Neural progenitor cell (in vitro differentiated cells): ENCODE measurements around the gene PDGFRB. TPM values are rescaled to one million over a fixed set of nuclear protein-coding genes. Genes with fewer than 3 reads are reported as not detected.

Experiments
- DNase-seq: peaks from one replicate; pipeline ENCODE4 v3.0.0-alpha.2; 2016; ENCODE audit warnings: low spot score
- H2AFZ ChIP-seq: fragments of 200-600 bp; sonication (generic); replicated peaks from 2 replicates; pipeline ENCODE4 v1.6.1; 2016; ENCODE audit warnings: antibody characterized with exemption
- H3F3A ChIP-seq: fragments of 200-600 bp; sonication (generic); 2 replicates; pipeline ENCODE4 v1.6.1; 2016; ENCODE audit warnings: antibody characterized with exemption, low read depth
- H3K27ac ChIP-seq: fragments of 200-600 bp; sonication (generic); 2 replicates; pipeline ENCODE4 v1.5.1; 2016; ENCODE audit warnings: mild to moderate bottlenecking
- H3K27me3 ChIP-seq: fragments of 200-600 bp; sonication (generic); 2 replicates; pipeline ENCODE4 v1.6.1; 2016; ENCODE audit warnings: mild to moderate bottlenecking, moderate library complexity
- H3K36me3 ChIP-seq: fragments of 200-600 bp; sonication (generic); 2 replicates; pipeline ENCODE4 v1.5.1; 2016
- H3K4me1 ChIP-seq: fragments of 200-600 bp; sonication (generic); 2 replicates; pipeline ENCODE4 v1.6.1; 2016; ENCODE audit warnings: mixed run types
- H3K4me2 ChIP-seq: fragments of 200-600 bp; sonication (generic); 2 replicates; pipeline ENCODE4 v1.6.1; 2016
- H3K4me3 ChIP-seq: fragments of 200-600 bp; sonication (generic); 2 replicates; pipeline ENCODE4 v1.5.1; 2016
- H3K79me2 ChIP-seq: fragments of 200-600 bp; sonication (generic); 2 replicates; pipeline ENCODE4 v1.6.1; 2016; ENCODE audit warnings: low read depth
- H3K9ac ChIP-seq: fragments of 200-600 bp; sonication (generic); 2 replicates; pipeline ENCODE4 v1.6.1; 2016
- H3K9me3 ChIP-seq: fragments of 200-600 bp; sonication (generic); 2 replicates; pipeline ENCODE4 v1.5.1; 2016; ENCODE audit warnings: low read depth
- H4K20me1 ChIP-seq: fragments of 200-600 bp; sonication (generic); 2 replicates; pipeline ENCODE4 v1.6.1; 2016; ENCODE audit warnings: low read depth
- H3K27ac Mint-ChIP-seq: 3 replicates; pipeline ENCODE4 v1.8.0; 2021; ENCODE audit warnings: mixed read lengths
- H3K27me3 Mint-ChIP-seq: 2 replicates; pipeline ENCODE4 v1.8.0; 2022; ENCODE audit warnings: low read depth, mild to moderate bottlenecking, inconsistent platforms, moderate library complexity, mixed read lengths; ENCODE audit not compliant: insufficient read depth
- H3K36me3 Mint-ChIP-seq: 3 replicates; pipeline ENCODE4 v1.8.0; 2021; ENCODE audit warnings: mixed read lengths
- H3K4me1 Mint-ChIP-seq: 3 replicates; pipeline ENCODE4 v1.8.0; 2021; ENCODE audit warnings: mixed read lengths
- H3K4me3 Mint-ChIP-seq: 3 replicates; pipeline ENCODE4 v1.8.0; 2021; ENCODE audit warnings: mild to moderate bottlenecking, moderate library complexity, mixed read lengths
- H3K9me3 Mint-ChIP-seq: 3 replicates; pipeline ENCODE4 v1.8.0; 2020; ENCODE audit warnings: mixed read lengths
- EZH2 ChIP-seq: fragments of 200-600 bp; sonication (generic); IDR thresholded peaks from 2 replicates; pipeline ENCODE4 v1.6.1; 2017; ENCODE audit warnings: antibody characterized with exemption, mild to moderate bottlenecking, moderate library complexity
- EZH2phosphoT487 ChIP-seq: fragments of 200-600 bp; sonication (generic); IDR thresholded peaks from 2 replicates; pipeline ENCODE4 v1.6.1; 2017; ENCODE audit warnings: antibody characterized with exemption
- total RNA-seq: library from RNA; depleted of rRNA; stranded (reverse); fragments of >200 nt; gene quantifications from 2 replicates; pipeline ENCODE4 v1.2.3, GENCODE V29; 2015; ENCODE audit warnings: low replicate concordance
- TF ChIP-seq, protein P1 (sequence below): fragments of 200-600 bp; sonication (generic); IDR thresholded peaks from 2 replicates; pipeline ENCODE4 v1.5.1; 2017; ENCODE audit warnings: antibody characterized with exemption, mild to moderate bottlenecking

PDGFRB gene
- total RNA-seq, 1 donor from 2014 or later, result 8.9 TPM

DNA sequence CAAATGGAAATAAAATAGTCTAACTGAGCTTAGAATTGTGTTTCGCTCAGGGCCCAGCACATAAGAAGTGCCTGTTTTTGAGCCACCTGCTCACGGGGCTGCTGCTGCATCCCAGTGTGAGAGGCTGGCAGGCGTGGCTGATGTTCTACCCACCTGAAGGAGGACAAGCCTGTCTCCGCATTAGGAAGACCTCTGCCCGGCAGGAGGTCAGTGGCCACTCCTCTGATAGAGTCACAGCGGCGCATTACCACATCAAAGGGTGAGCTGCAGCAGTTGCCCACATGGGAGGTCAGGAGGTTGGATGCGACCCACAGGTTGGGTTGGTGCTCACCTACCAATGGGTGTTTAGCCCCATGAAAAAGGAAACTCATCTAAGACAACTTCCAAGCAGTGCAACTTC lies 30.5 kb upstream of the PDGFRB start:
- Mint-ChIP-seq H3K4me3 (no peak overlapping the region), H3K27me3 (peaks cover 33% of the 10 kb centered on the region), H3K4me1 (peaks cover 24% of the 10 kb centered on the region), H3K36me3 (no peaks in the 10 kb centered on the region), H3K9me3 (no peaks in the 10 kb centered on the region), H3K27ac (no peak overlapping the region)
- H2AFZ ChIP-seq, result no peak overlapping the region
- no peaks in the 10 kb centered on the region for H3K9me3 ChIP-seq
- H3K4me3 ChIP-seq, result no peak overlapping the region
- H3K27me3 ChIP-seq, result peaks cover 59% of the 10 kb centered on the region
- H3K4me2 ChIP-seq, result no peak overlapping the region
- TF ChIP-seq, protein P1, sequence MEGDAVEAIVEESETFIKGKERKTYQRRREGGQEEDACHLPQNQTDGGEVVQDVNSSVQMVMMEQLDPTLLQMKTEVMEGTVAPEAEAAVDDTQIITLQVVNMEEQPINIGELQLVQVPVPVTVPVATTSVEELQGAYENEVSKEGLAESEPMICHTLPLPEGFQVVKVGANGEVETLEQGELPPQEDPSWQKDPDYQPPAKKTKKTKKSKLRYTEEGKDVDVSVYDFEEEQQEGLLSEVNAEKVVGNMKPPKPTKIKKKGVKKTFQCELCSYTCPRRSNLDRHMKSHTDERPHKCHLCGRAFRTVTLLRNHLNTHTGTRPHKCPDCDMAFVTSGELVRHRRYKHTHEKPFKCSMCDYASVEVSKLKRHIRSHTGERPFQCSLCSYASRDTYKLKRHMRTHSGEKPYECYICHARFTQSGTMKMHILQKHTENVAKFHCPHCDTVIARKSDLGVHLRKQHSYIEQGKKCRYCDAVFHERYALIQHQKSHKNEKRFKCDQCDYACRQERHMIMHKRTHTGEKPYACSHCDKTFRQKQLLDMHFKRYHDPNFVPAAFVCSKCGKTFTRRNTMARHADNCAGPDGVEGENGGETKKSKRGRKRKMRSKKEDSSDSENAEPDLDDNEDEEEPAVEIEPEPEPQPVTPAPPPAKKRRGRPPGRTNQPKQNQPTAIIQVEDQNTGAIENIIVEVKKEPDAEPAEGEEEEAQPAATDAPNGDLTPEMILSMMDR, result no peak
- TF ChIP-seq EZH2phosphoT487, result no peak
- no peak for TF ChIP-seq EZH2
- H3K27ac ChIP-seq, result no peak overlapping the region
- no peak overlapping the region for H3K9ac ChIP-seq
- no peak for DNase-seq
- H4K20me1 ChIP-seq, result peaks cover 5% of the 10 kb centered on the region
- H3F3A ChIP-seq, result no peaks in the 10 kb centered on the region
- no peaks in the 10 kb centered on the region for H3K36me3 ChIP-seq
- H3K4me1 ChIP-seq, result peaks cover 21% of the 10 kb centered on the region
- no peaks in the 10 kb centered on the region for H3K79me2 ChIP-seq

- Mint-ChIP-seq H3K36me3 (no peaks in the 10 kb centered on the region), H3K27ac (no peak overlapping the region), H3K4me3 (no peak overlapping the region), H3K9me3 (peaks cover 2% of the 10 kb centered on the region), H3K4me1 (peaks cover 27% of the 10 kb centered on the region), H3K27me3 (peaks cover 31% of the 10 kb centered on the region)
- no peak overlapping the region for H3K4me3 ChIP-seq
- H3K9ac ChIP-seq, result no peak overlapping the region
- peaks cover 16% of the 10 kb centered on the region for H3K4me1 ChIP-seq
- H4K20me1 ChIP-seq, result peaks cover 2% of the 10 kb centered on the region
- peaks cover 50% of the 10 kb centered on the region for H3K27me3 ChIP-seq
- no peak overlapping the region for H3K4me2 ChIP-seq
- no peak overlapping the region for H2AFZ ChIP-seq
- no peaks in the 10 kb centered on the region for H3F3A ChIP-seq
- no peak overlapping the region for H3K27ac ChIP-seq
- no peak for DNase-seq
- no peaks in the 10 kb centered on the region for H3K79me2 ChIP-seq
- no peaks in the 10 kb centered on the region for H3K9me3 ChIP-seq
- TF ChIP-seq, protein P1, result no peak
- TF ChIP-seq EZH2, result no peak
- no peak for TF ChIP-seq EZH2phosphoT487
- no peaks in the 10 kb centered on the region for H3K36me3 ChIP-seq
These were observed 29.6 kb upstream of the PDGFRB start for GRCh38 chr5:150184990-150185912.

DNA sequence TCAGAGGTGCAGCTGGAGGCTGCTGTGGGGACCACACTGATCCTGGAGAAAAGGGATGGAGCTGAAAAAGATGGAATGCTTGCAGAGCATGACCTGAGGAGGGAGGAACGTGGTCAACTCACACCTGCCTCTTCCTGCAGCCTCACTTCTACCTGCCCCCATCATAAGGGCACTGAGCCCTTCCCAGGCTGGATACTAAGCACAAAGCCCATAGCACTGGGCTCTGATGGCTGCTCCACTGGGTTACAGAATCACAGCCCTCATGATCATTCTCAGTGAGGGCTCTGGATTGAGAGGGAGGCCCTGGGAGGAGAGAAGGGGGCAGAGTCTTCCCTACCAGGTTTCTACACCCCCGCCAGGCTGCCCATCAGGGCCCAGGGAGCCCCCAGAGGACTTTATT lies 28.4 kb upstream of the PDGFRB start:
- H3K79me2 ChIP-seq, result no peaks in the 10 kb centered on the region
- peaks cover 38% of the 10 kb centered on the region for H3K27me3 ChIP-seq
- H3K36me3 ChIP-seq, result no peaks in the 10 kb centered on the region
- no peak overlapping the region for H2AFZ ChIP-seq
- no peak overlapping the region for H3K27ac Mint-ChIP-seq
- DNase-seq, result no peak
- peaks cover 2% of the 10 kb centered on the region for H3K9me3 Mint-ChIP-seq
- H3K9me3 ChIP-seq, result no peaks in the 10 kb centered on the region
- H3K27ac ChIP-seq, result no peak overlapping the region
- H4K20me1 ChIP-seq, result no peaks in the 10 kb centered on the region
- H3K27me3 Mint-ChIP-seq, result peaks cover 23% of the 10 kb centered on the region
- no peak overlapping the region for H3K4me3 Mint-ChIP-seq
- H3K4me1 Mint-ChIP-seq, result peaks cover 28% of the 10 kb centered on the region
- H3K9ac ChIP-seq, result no peak overlapping the region
- H3K4me1 ChIP-seq, result peaks cover 11% of the 10 kb centered on the region
- H3K4me3 ChIP-seq, result no peak overlapping the region
- no peaks in the 10 kb centered on the region for H3F3A ChIP-seq
- no peaks in the 10 kb centered on the region for H3K36me3 Mint-ChIP-seq
- no peak overlapping the region for H3K4me2 ChIP-seq
- TF ChIP-seq, protein P1, result no peak
- TF ChIP-seq EZH2phosphoT487, result no peak
- no peak for TF ChIP-seq EZH2
